Upper lobe of left lung (tissue), 6 donors: ENCODE results near the gene BACE1. TPM values are rescaled to one million over a fixed set of nuclear protein-coding genes. Genes with fewer than 3 reads are reported as not detected.

Experiments
- ATAC-seq, 2 donors: fragments of 200-7000 bp; cut with Tn5 transposase; one replicate each; pipeline ENCODE4 v1.9.1; 2022; ENCODE audit warnings: mild to moderate bottlenecking in 2 of 2, moderate library complexity in 2 of 2; ENCODE audit not compliant: low FRiP score in 2 of 2
- DNase-seq, 2 donors: peaks; one replicate each; pipeline ENCODE4 v3.0.0-alpha.2; 2019 to 2020
- H3K27ac ChIP-seq, 4 donors: fragments of 200-600 bp; sonication (generic); one replicate each; pipeline ENCODE4 v1.5.1; 2016 to 2019
- H3K27me3 ChIP-seq, 4 donors: fragments of 200-600 bp; sonication (generic); one replicate each; pipeline ENCODE4 v1.5.1; 2017 to 2019
- H3K36me3 ChIP-seq, 4 donors: fragments of 200-600 bp; sonication (generic); one replicate each; pipeline ENCODE4 v1.5.1; 2016 to 2019
- H3K4me1 ChIP-seq, 4 donors: fragments of 200-600 bp; sonication (generic); one replicate each; pipeline ENCODE4 v1.5.1; 2018 to 2019
- H3K4me3 ChIP-seq, 4 donors: fragments of 200-600 bp; sonication (generic); one replicate each; pipeline ENCODE4 v1.5.1; 2017 to 2019; ENCODE audit warnings: mild to moderate bottlenecking in 2 of 4, moderate library complexity in 1 of 4
- H3K9me3 ChIP-seq, 4 donors: fragments of 200-600 bp; sonication (generic); one replicate each; pipeline ENCODE4 v1.5.1; 2018 to 2019
- EP300 ChIP-seq, 4 donors: sonication (generic); formaldehyde crosslinking; IDR thresholded peaks; one replicate each; pipeline ENCODE4 v1.5.1; 2017; ENCODE audit warnings: antibody characterized with exemption in 4 of 4, control low read depth in 2 of 4
- POLR2A ChIP-seq, 4 donors: fragments of 450-650 bp; IDR thresholded peaks; one replicate each; pipeline ENCODE4 v1.5.1; 2016 to 2017; ENCODE audit warnings: antibody characterized with exemption in 4 of 4, mild to moderate bottlenecking in 2 of 4
- POLR2AphosphoS5 ChIP-seq, 2 donors: sonication (generic); formaldehyde crosslinking; IDR thresholded peaks; one replicate each; pipeline ENCODE4 v1.5.1; 2017; ENCODE audit warnings: antibody characterized with exemption in 2 of 2
- WGBS, 2 donors: methylation state at CpG; one replicate each; pipeline ENCODE4 v1.1.5; 2017 to 2018; 5-methylcytosine and 5-hydroxymethylcytosine counted together
- total RNA-seq, 6 donors: library from RNA; depleted of rRNA in 4 of 6; stranded (reverse); fragments of >200 nt in 4 of 6; gene quantifications; one replicate each; pipeline versions ENCODE4 v1.1.0 to v1.2.1, GENCODE V29; 2016 to 2021
- TF ChIP-seq, protein P1 (sequence below), 6 experiments: fragments of 450-650 bp in 4 of 6; fragments of 200-600 bp in 2 of 6; sonication (generic) in 2 of 6; IDR thresholded peaks; one replicate each; pipeline ENCODE4 v1.5.1; 2016 to 2019; ENCODE audit warnings: antibody characterized with exemption in 6 of 6
- donor health status: DM: no; HTN: no; CAD: no; lungs with moderate emphysema.
- donor health status: DM: no; HTN: yes; CAD: no; lungs with severe emphysema.

Gene BACE1
- total RNA-seq, 6 donors from 2014 or later = 11.1 to 37.9 (median 25.5) TPM

- H3K27ac ChIP-seq = no peak within 1 kb of the TSS
- H3K4me3 ChIP-seq = no peak within 1 kb of the TSS
- no peak for ATAC-seq
- whole genome bisulfite sequencing, 2 donors = 84 to 90% methylated on average over 8 of the region's 8 CpGs
- no peaks in the 10 kb centered on the region for H3K27me3 ChIP-seq
- H3K4me1 ChIP-seq = no peaks in the 10 kb centered on the region
- H3K36me3 ChIP-seq = peaks cover 20 to 58% (median 41%) of the 10 kb centered on the region in 4 donors
- H3K9me3 ChIP-seq = no peaks in the 10 kb centered on the region
- DNase-seq = no peak
- TF ChIP-seq, protein P1, sequence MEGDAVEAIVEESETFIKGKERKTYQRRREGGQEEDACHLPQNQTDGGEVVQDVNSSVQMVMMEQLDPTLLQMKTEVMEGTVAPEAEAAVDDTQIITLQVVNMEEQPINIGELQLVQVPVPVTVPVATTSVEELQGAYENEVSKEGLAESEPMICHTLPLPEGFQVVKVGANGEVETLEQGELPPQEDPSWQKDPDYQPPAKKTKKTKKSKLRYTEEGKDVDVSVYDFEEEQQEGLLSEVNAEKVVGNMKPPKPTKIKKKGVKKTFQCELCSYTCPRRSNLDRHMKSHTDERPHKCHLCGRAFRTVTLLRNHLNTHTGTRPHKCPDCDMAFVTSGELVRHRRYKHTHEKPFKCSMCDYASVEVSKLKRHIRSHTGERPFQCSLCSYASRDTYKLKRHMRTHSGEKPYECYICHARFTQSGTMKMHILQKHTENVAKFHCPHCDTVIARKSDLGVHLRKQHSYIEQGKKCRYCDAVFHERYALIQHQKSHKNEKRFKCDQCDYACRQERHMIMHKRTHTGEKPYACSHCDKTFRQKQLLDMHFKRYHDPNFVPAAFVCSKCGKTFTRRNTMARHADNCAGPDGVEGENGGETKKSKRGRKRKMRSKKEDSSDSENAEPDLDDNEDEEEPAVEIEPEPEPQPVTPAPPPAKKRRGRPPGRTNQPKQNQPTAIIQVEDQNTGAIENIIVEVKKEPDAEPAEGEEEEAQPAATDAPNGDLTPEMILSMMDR (IDR thresholded peaks at IDR 0.05) = no peak
- TF ChIP-seq POLR2AphosphoS5 (IDR thresholded peaks at IDR 0.05) (no peak), EP300 (IDR thresholded peaks at IDR 0.05) (no peak), POLR2A (IDR thresholded peaks at IDR 0.05) (no peak)
Measured at GRCh38 chr11:117290809-117291396, 25.2 kb downstream of the BACE1 start, which contains the start of gene BACE1-AS. Gene BACE1-AS, plus strand, starts transcription at chr11:117291346.

GRCh38 chr11:117289795-117290194 lies 26.3 kb downstream of the BACE1 start:
- ATAC-seq = no peak
- H3K4me1 ChIP-seq = no peaks in the 10 kb centered on the region
- TF ChIP-seq, protein P1 (IDR thresholded peaks at IDR 0.05) = no peak
- TF ChIP-seq POLR2AphosphoS5 (IDR thresholded peaks at IDR 0.05) (no peak), EP300 (IDR thresholded peaks at IDR 0.05) (no peak), POLR2A (IDR thresholded peaks at IDR 0.05) (no peak)

DNA sequence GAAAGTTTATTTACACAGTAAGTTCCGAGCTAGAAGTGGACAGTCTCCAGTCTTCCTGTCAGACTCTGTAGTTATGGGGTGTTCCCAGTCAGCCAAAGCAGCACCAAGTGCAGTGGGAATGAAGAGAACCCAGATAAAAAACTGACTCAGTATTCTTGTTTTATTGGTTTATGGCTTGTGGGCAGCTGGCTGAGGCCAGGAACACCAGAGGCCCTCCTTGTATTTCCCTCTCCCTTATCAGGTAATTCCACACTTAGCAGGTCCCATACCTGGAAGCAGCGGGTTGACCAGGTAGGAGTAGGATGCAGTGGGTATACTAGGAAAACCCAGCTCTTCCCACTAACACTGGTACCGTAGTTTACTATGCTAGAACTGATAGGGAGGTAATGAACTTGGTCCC lies 28.4 kb downstream of the BACE1 start:
- H3K27me3 ChIP-seq = no peaks in the 10 kb centered on the region
- H3K27ac ChIP-seq = no peak overlapping the region
- no peaks in the 10 kb centered on the region for H3K4me1 ChIP-seq
- 81 to 86% methylated on average over 3 of the region's 3 CpGs for WGBS, 2 donors
- DNase-seq (no peak), ATAC-seq (no peak)
- no peaks in the 10 kb centered on the region for H3K9me3 ChIP-seq
- peaks cover 20 to 75% (median 53%) of the 10 kb centered on the region in 4 donors for H3K36me3 ChIP-seq
- no peak overlapping the region for H3K4me3 ChIP-seq
- TF ChIP-seq, protein P1 (IDR thresholded peaks at IDR 0.05) = no peak
- no peak for TF ChIP-seq POLR2A (IDR thresholded peaks at IDR 0.05)
- no peak for TF ChIP-seq POLR2AphosphoS5 (IDR thresholded peaks at IDR 0.05)
- TF ChIP-seq EP300 (IDR thresholded peaks at IDR 0.05) = no peak

More at GRCh38 chr11:117289795-117290194, 26.3 kb downstream of the BACE1 start:
- no peaks in the 10 kb centered on the region for H3K27me3 ChIP-seq
- WGBS, 2 donors = 95 to 100% methylated on average over 1 of the region's 1 CpG
- H3K9me3 ChIP-seq = no peaks in the 10 kb centered on the region
- H3K4me3 ChIP-seq = no peak overlapping the region
- peaks cover 20 to 69% (median 50%) of the 10 kb centered on the region in 4 donors for H3K36me3 ChIP-seq
- DNase-seq = no peak
- no peak overlapping the region for H3K27ac ChIP-seq

- H3K27me3 ChIP-seq = no peaks in the 10 kb centered on the region
- DNase-seq (no peak), ATAC-seq (no peak)
- no peak overlapping the region for H3K4me3 ChIP-seq
- H3K9me3 ChIP-seq = no peaks in the 10 kb centered on the region
- TF ChIP-seq POLR2A (IDR thresholded peaks at IDR 0.05) (no peak), EP300 (IDR thresholded peaks at IDR 0.05) (no peak), POLR2AphosphoS5 (IDR thresholded peaks at IDR 0.05) (no peak)
- TF ChIP-seq, protein P1 (IDR thresholded peaks at IDR 0.05) = no peak
- no peak overlapping the region for H3K27ac ChIP-seq
- 57 to 59% methylated on average over 2 of the region's 2 CpGs for WGBS, 2 donors
- H3K4me1 ChIP-seq = no peaks in the 10 kb centered on the region
- H3K36me3 ChIP-seq = peaks cover 20 to 85% (median 64%) of the 10 kb centered on the region in 4 donors
Measured at GRCh38 chr11:117286588-117286987, 29.5 kb downstream of the BACE1 start.

DNA sequence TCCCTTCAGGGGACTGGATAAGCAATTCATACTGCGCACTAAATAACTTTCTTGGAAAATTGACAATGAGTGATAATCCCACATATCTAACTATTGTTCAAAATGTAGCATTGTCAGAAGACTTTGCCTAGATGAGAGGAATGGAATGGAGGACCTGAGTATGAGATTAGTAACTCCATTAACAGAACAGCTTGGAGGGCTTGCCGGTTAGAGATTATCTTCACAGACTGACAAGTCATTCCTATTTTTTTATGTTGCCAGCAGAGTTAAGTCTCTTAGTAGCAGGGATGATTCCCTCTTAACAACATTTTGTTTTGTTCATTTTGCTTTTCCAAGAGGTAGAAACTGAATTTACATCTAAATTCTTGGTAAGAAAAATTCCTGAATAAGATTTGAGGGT lies 32.0 kb downstream of the BACE1 start:
- no peak for DNase-seq
- no peak for ATAC-seq
- no peaks in the 10 kb centered on the region for H3K27me3 ChIP-seq
- H3K27ac ChIP-seq = no peak overlapping the region
- H3K4me3 ChIP-seq = no peak overlapping the region
- no peaks in the 10 kb centered on the region for H3K4me1 ChIP-seq
- H3K36me3 ChIP-seq = peaks cover 10 to 76% (median 50%) of the 10 kb centered on the region in 4 donors
- 100% methylated on average over 2 of the region's 2 CpGs for WGBS, 2 donors
- H3K9me3 ChIP-seq = no peaks in the 10 kb centered on the region
- TF ChIP-seq POLR2AphosphoS5 (IDR thresholded peaks at IDR 0.05) (no peak), POLR2A (IDR thresholded peaks at IDR 0.05) (no peak), EP300 (IDR thresholded peaks at IDR 0.05) (no peak)
- TF ChIP-seq, protein P1 (IDR thresholded peaks at IDR 0.05) = no peak
